ENCODE data around the gene KRT86.
A peak's percentile ranks its signal among the peaks of the same experiment; 100 is the strongest.
"Not testable (repeated sequence)": the region's sequence is repeated elsewhere in the genome, so short reads cannot be mapped to it uniquely, and the experiment has no call there.

KRT86 gene

DNA sequence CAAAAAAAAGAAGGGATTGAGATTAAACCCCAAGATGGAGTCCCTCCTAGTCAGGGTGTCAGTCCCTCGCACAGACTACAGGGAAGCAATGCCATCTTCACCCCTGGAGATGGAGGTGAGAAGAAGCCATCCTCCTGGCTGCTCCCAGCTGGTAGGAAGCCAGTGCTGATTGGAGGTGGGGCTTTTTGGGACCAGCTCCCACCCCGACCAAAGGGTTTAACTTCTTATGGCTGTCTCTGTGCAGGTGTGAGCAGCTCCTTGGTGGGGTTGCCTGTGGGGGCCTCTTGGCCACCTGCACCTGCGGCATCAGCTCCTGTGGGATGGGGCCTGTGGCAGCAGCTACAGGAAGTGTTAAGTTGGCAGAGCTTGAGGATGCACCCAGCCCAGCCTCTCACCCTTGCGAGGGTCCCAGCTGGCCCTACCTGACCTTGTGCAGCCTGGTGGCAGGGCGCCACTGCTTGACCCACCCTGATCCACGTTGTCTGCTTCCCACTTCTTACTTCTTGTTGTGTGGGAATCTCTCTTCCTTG lies 3.8 kb upstream of the KRT86 start:
- DNase-seq (ENCODE audit: low read depth), result no peak

DNA sequence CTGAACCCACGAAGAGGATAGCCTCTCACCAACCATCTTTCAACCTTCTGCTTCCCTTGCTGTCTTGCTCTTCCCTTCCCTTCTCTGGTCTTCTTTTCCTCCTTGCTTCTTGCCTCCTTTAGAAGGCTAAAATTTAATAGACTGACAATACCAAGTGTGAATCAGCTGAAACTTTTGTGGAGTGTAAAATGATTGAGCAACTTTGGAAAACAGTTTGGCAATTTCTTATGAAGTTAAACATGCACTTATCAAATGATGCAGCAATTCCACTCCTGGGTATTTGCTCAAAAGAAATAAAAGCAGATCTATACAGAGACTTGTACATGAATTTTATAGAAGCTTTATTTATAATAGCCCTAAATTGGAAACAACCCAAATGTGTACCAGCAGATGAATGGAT lies 3.3 kb upstream of the KRT86 start:
- DNase-seq (ENCODE audit: low read depth), result no peak

DNA sequence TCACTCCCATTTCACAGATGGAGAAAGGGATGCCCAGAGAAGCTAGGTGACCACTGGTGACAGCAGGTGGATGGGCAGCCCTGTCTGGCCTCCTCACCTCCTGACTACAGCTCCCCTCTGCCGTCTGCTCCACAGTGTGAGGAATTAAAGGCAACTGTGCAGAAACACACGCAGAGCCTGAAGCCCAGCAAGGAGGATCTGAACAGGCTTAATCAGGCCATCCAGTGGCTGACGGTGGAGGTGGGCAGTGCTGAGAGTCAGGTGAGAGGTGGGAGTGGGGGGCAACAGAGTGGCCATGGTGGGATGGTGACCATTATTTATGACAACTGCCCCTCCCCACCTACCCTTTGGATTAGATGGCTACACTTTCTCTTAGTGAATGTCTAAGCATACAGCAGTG lies 1.2 kb downstream of the KRT86 start:
- DNase-seq (ENCODE audit: low read depth), result no peak

DNA sequence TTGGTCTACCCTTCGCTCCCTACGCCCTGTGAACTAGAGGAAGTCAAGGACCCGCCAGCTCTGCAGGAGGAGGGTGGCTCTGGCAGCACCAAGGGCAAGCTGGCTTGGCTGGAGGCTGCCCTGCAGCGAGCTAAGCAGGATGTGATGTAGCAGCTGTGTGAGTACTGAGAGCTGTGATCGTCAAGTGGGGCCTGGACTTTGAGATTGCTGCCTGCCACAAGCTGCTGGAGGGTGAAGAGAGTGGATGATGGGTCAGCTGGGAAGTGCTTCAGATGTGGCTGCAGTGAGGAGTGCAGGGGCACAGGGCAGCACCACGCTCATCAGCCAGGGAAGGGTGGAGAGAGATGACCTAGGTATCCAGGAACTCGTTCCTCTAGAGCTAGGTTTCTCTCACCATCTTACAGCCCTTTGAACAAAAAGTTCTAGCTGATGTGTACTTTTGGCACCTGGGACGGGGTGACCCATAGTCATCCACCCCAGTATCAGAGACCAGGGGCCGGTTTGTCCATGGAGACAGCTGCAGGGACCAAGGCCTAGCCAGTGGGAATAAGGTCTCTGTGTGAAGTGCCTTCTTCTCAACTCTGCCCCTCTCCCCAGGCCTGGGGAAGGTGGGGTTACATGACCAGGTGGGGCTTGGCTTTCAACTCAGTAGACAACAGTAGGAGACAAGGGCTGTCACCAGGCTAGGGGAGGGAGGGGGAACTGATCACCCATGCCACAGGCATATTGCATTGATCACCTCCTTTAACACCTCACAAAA lies 3.2 kb downstream of the KRT86 start:
- no peak for DNase-seq (ENCODE audit: low read depth)

DNA sequence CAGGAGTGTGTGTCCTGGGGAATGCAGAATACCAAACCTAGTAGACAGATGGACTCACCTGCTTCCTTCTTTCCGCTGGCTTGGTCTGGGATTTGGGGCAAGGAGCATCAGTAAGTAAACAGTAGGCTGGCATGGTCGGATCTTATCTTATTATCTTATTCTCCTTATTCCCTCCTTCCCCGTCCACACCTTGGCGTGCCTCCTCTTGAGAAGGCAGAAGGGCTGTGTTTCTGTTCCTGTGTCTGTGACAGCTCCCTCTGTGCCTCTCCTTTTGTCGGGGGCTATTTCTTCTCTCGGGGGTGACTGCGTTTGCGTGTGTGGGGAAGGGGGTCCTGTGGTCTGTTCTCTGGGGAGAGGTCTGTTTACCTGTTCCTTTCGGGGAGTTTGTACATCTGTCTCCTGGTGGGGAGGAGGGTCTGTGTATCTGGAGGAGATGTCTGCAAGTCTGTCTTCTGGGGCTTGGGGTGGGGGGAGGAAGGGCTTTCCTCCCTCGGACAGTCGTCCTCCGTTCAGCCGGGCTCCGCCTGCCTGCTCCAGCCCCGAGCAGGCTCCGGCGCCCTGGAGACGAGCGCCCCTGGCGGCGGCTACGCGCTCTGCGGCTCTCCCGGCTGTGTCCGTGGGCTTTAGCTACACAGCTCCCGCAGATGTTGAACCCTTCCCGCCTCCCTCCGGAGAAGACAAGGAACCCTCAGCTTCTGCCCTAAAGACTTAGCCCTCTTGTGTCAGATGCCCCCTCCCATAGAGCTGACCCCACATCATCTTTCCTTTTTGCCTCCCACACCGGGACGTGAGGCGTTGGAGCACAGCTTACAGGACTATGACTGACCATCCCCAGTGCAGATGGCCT lies 4.4 kb downstream of the KRT86 start:
- peak; percentile 55 for DNase-seq (ENCODE audit: low read depth)

DNA sequence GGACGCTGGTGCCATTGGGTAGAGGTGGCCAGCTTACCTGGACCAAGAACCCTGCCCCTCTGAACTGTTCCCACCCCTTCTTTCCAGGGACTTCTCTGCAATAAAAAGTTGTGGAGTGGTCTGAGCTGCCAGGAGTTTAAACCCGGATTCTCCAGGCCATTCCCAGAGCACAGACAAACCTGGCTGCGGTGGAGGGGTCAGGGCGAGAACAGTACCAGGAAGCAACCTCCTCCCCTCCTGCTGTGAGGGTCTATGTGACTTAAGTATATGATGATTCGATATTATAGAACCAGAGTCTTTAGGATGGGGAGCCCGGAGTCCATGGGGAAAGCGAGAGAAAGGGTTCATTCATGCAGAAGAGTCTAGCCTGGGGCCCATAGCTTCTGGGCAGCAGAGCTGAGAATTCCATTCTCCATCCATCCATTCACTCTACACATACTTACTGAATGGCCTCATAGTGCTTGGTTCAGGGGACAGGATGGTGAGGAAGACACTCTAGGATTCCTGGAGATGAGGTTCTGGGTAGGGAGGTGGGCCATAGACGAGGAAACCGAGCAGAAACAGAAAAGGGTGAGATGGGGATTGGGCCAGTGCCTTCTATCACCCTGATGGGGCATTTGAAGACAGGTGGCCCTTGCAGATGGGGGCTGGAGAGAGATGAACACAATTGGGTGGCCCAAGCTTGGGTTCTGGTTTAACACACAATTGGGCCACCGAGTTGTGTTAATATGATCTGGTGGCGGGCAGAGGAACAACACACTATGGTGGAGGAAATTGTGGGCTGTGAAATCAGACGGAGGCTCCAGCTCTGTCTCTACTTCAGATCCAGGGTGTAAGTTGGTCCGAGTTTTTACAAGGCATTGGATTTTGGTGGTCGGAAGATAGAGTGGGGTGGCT lies 5.2 kb downstream of the KRT86 start:
- DNase-seq (ENCODE audit: low read depth), result no peak

DNA sequence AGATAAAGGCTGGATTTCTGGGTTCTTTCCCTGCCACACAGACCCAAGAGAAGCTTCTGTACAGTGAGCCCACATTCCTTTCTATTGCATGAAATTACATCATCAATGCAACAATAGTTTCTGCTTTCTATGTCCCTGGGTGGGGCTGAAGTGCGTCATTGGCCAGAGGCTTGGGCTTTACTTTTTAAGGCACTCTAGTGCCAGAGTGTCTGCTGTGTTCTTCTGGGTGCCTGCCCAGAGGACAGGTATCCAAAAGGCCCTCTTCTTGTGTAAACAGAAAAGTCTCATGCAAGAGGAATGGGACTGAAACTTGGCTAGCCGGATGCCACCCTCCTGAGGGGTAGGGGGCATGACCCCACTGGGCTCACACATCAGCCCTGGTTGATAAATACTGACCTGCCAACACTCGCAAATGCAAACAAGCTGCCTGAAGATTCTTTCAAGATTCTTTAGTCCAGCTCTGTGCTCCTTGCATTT lies 5.9 kb downstream of the KRT86 start:
- DNase-seq (ENCODE audit: low read depth), result no peak

DNA sequence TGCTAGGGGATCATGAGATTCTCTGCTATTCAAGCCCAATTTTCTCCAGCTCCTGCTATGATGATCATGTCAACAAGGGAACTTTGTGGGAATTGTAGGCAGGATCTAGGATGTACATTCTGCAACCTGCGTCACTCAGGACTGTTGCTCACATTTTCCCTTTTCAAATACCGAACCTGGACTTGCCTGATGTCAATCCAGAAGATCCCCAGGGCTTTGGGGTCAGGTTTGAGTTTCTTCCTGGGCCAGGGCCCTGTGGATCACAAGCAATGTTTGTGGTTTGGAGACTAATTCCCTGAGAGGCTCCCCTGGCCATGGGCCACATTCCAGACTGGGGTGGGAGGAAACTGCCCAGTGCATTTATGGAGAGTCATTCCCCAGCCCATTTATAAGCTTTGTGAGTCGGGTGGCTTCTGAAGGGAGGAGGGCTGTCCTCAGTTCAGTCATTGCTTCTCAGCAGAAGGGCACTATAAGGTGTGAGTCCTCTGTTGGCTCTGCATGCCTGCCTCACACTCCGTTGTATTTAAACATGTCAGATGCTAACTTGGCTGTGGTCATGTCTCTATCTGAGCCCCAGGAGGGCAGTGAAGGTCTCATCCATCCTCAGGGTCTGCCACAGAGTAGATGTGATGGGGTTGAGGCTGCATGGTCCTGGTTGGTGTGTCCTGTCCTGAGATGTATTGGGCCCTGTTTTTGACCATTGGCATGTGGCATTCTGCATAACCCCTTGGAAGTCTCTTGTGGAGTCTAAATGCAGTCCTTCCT lies 6.5 kb downstream of the KRT86 start:
- DNase-seq (ENCODE audit: low read depth), result no peak

DNA sequence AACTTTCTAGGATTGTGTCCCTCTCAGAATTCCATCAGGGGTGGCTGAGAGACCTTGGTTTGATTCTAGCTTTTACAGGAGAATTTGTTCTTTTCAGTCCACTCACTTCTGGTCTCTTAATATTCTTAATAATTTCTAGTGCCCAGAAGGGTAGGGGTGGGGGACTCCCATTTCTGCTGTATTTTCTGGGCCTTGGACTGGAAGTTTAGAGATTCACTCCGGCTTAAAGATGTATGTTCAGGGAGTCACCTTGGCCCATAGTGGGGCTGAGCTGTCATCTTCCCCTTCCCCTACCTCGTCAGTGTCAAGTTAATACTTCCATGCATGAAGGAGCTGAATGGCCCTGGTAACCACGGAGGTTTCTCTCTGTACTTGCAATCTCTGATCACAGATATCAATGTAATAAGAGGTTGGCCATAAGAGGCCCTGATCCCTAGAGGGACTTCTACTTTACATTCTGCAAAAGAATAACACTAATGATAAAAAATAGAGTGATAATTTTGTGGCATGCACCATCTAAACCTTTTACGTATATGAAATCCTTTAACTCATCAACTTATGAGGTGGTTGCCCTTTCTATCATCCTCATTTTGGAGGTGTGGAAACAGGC lies 10.2 kb downstream of the KRT86 start:
- DNase-seq (ENCODE audit: low read depth), result no peak

DNA sequence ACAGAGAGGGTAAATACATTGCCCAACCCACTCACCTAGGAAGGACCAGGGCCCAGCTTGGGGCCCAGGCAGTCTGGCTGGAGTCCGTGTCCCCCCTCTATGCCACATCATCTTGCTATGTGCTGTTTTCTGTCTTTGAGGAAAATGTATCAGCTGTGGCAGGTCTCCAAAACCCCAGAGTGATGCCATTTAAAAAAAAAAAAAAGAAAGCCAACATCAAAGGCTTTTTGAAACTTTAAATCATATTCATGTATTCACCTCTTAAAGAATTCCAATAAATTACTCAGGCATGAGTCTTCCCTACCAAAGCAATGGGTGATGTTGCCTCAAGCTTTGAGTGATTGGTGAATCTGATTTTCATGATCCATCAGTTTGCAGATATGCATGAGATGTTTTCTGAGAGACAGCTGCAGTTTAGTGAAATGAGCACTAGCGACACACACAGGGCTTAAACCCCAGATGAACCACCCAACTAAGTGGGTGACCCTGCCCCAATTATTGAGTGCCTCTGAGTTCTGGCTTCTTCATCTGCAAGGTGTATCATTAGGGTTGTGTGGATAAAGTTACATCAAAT lies 10.8 kb downstream of the KRT86 start:
- DNase-seq (ENCODE audit: low read depth), result no peak

DNA sequence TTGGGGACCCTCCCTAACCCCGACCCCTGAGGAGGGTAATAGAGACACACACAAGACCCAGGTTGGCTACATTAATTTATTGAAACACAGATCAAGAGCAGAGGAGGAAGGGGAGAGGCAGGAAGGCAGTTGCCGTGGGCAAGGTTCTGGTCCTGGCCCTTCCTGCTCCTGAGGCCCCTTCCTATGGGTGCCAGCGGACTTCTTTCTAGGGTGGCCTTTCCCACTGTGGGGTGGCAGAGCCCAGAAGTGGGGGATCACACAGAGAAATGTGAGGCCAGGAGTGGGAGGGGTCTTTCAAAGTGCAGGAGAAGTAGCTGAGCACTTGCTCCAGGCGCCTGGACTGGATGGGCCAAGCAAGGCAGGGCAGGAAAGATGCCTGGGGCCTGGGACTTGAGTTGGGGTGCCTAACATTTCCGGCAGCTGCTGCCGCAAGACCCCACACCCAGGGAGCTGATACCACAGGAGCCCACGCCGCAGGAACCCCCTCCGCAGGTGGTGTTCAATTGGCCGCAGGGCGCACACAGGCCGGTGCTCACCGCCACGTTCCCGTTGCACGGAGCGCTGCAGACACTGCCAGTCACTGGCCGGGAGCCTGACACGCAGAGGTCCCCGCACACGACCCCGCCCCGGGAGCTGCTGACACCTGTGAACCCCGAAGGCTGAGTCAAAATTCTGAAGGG lies 11.5 kb downstream of the KRT86 start:
- DNase-seq (ENCODE audit: low read depth), result no peak

DNA sequence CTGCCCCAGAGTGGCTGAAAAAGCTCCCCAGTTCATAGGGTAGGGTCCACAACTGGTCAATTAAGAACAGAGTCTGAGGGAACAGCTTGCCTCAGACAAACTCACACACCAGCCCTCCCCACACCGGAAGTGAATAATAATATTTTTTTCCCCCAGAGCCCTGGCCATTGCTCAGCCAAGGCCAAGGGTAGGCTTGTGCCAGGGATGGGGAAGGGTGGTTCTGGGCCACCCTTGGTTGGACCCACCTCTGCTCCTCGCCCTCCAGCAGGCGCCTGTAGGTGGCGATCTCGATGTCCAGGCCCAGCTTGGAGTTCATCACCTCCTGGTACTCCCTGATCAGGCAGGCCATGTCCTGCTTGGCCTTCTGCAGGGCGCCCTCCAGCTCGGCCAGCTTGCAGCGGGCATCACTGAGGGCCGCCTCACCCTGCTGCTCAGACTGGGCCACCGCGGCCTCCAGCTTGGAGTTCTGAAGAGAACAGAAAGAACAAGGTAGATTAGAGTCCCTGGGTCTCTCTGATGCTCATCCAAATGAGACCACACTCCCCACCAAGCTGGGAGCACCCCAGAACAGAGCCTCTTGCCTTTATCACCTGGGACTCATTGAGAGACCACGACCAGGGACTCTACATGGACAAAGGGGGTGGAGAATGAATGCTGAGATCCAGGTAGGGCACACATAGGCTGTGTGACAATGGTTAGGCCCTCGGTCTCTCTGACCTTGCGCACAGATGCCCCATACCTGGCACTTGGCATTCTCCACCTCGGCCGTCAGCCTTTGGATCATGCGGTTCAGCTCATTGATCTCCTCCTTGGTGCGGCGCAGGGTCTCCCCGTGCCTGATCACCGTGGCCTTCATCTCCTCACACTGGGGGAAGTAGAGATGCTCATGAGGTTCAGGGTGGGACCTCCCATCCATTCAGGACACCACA lies 12.7 kb downstream of the KRT86 start:
- DNase-seq (ENCODE audit: low read depth), result not testable (repeated sequence)

DNA sequence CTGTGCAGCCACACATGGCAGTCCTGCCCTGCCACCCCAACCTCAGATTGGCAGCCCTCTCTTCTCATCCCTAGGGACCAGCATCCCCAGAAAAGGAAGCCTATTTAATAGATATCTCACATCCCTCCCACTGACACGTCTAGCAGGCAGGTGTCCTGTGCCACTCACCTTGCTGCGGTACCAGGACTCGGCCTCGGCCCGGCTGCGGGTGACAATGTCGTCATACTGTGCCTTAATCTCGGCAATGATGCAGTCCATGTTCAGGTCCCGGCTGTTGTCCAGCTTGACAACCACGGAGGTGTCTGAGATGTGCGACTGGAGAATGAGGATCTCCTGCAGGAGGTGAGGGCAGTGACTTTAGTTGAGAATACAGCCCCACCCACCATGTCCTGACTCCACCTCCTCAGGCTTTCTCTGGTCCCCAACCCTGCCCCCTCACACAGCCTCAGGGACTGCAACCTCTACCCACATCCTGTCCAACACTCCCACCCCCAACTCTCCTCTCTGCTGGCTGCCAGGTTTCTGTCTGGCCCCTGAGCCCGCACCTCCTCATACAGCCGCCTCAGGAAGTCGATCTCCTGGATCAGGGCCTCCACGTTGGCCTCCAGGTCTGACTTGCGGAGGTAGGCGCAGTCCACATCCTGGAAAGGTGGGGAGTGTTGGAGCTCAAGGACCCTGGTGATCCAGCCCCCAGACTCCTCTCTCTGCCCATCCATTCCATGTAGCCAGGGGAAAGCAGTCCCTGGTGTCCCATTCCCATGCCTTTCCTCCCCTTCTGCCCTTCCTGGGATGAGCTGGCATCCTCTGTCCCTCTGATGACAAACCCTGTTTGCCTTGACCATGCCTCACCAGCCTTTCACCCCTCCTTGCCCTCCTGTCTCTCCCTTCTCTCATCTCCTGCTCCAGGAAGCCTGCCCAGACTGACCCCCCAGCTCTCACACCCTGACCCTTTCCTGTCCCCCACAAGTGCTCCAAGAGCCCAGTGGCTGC lies 13.7 kb downstream of the KRT86 start:
- not testable (repeated sequence) for DNase-seq (ENCODE audit: low read depth)

DNA sequence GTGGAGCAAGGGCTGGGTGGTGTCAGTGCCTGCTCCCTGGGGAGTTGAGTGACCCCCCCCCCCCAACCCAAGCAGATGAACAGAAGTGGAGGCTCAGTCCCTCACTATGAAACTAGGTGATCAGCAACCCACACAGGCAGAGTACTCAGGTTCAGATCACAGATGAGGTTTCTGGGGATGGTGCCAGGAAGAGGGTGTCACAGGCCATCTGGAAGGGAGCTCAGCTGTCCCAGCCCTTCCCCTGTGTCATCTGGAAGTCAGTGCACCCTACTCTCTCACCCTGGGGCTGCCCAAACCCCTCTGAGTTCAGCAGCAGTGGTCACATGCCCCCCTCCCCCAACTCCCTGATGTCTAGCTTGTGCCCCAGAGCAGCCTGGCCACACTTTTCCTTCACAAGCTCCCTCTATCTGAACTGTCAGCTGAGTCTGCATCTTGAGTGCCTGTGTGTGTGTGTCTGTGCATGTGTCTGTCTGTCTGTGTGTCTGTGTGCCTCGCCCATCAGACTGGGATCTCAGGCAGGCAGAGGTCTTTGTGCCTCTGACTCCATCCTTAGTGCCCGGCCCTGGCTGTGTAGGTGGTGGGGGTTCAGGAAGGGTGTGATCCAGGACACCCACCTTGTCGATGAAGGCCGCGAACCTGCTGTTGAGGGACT lies 16.2 kb downstream of the KRT86 start:
- DNase-seq (ENCODE audit: low read depth), result not testable (repeated sequence)

DNA sequence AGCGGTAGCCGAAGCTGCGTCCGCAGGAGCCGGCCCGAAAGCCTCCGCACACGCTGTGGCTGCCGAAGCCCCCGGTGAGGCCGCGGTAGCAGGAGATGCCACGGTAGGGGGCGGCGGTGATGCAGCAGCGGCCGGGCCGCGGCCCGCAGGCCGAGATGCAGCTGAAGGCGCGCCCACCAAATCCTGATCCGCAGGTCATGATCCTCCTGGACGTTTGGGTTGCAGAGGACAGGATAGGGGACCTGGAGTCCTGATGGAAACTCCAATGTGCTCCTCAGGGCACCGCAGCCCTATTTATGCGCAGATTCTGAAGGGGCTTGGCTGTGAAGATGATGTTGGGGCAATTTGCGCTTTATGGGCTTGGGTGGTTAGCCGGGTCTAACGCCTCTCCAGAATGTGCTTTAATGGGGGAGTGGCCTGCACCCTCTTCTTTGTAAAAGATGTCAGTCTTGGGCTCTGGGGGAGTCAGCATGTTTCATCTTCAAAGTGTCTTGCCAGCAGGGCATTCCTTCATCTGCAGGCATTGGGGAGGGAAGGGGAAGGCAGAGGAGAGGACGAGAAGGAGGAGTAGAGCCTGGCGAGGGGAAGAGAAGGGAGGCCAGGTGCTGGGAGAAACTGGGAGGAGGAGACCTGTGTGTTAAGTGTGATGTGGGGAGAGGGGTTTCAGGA lies 17.0 kb downstream of the KRT86 start, which contains the start of gene KRT81:
Gene KRT81, minus strand, starts transcription at position 268 of the 669 bp plus-strand sequence. Its CDS starts 69 bp downstream, at position 199.
- DNase-seq (ENCODE audit: low read depth), result no peak

DNA sequence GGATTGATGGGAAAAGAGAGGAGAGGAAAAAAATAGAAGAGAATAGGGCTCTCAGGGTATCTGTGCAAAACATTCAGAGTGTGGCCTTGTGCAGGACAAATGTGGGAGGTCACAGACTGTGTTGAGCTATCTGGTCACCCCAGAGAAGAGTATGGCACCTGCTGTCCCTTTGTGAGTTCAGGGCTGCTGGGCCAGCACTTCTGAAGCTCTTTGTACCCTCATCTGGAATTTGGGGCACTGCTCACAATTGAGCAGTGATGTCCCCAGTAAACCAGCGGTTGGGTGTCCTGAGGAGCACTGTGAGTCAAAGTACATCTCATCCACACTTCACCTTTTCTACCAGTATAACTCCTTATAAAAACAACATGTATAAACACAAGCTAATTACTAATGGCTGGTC lies 19.5 kb downstream of the KRT86 start:
- DNase-seq (ENCODE audit: low read depth), result no peak
